Endothelial cell of umbilical vein (primary cell): ENCODE results near the gene SUOX.

ENCODE experiments used
- CTCF ChIP-seq, 2 donors: IDR thresholded peaks; 1 replicate in 1 of 2; 2 replicates in 1 of 2; pipeline ENCODE4 v1.5.1; 2011; ENCODE audit warnings: low read length in 2 of 2, mild to moderate bottlenecking in 2 of 2, moderate library complexity in 2 of 2, control low read depth in 1 of 2, inconsistent platforms in 1 of 2, low read depth in 1 of 2; ENCODE audit not compliant: insufficient read depth in 1 of 2; ENCODE audit errors: extremely low read depth in 1 of 2
- EZH2 ChIP-seq: IDR thresholded peaks from 2 replicates; pipeline ENCODE4 v1.6.1; 2012; ENCODE audit warnings: borderline replicate concordance, low read depth, mild to moderate bottlenecking, moderate library complexity, low read length, inconsistent platforms; ENCODE audit not compliant: severe bottlenecking
- FOS ChIP-seq: IDR thresholded peaks from 2 replicates; pipeline ENCODE4 v1.6.1; 2011; ENCODE audit warnings: mild to moderate bottlenecking, low read length, moderate library complexity, borderline replicate concordance; ENCODE audit not compliant: insufficient read depth
- GATA2 ChIP-seq: IDR thresholded peaks from 2 replicates; pipeline ENCODE4 v1.7.0; 2011; ENCODE audit warnings: low read depth, mild to moderate bottlenecking, moderate library complexity, mixed read lengths, low read length; ENCODE audit not compliant: insufficient read length, insufficient read depth
- JUN ChIP-seq: IDR thresholded peaks from 2 replicates; pipeline ENCODE4 v1.6.1; 2011; ENCODE audit warnings: borderline replicate concordance, low read depth; ENCODE audit not compliant: insufficient read length, insufficient read depth
- MAX ChIP-seq: IDR thresholded peaks from 2 replicates; pipeline ENCODE4 v1.6.1; 2011; ENCODE audit not compliant: insufficient read depth, insufficient read length
- MYC ChIP-seq: IDR thresholded peaks from one replicate; pipeline ENCODE4 v1.6.1; 2011; ENCODE audit warnings: mild to moderate bottlenecking, low read depth, low read length
- POLR2A ChIP-seq: IDR thresholded peaks from 2 replicates; pipeline ENCODE4 v1.6.1; 2012; ENCODE audit warnings: low read depth, mild to moderate bottlenecking, control low read depth, low read length
- POLR2AphosphoS5 ChIP-seq: IDR thresholded peaks from 2 replicates; pipeline ENCODE4 v1.6.1; 2012; ENCODE audit warnings: low read depth, mild to moderate bottlenecking, control low read depth, low read length, moderate library complexity; ENCODE audit not compliant: insufficient read depth

- TF ChIP-seq CTCF (IDR thresholded peaks at IDR 0.05; ENCODE audit: extremely low read depth in 1 of 2, insufficient read depth in 1 of 2, low read depth in 1 of 2, low read length in 2 of 2) (no peak), POLR2AphosphoS5 (no peak), POLR2A (no peak), MAX (no peak), EZH2 (no peak), JUN (no peak), GATA2 (no peak), FOS (no peak), MYC (no peak)
These were observed 31.8 kb upstream of the SUOX start for GRCh38 chr12:55965240-55965639.
